Esophagus squamous epithelium (tissue), 4 donors: ENCODE data around the gene BRDT.

ENCODE experiments used
- CTCF ChIP-seq, 6 experiments: fragments of 450-650 bp in 4 of 6; fragments of 200-600 bp in 2 of 6; sonication (generic) in 2 of 6; IDR thresholded peaks; one replicate each; pipeline ENCODE4 v1.5.1; 2016 to 2019; ENCODE audit warnings: antibody characterized with exemption in 6 of 6, mild to moderate bottlenecking in 4 of 6, moderate library complexity in 4 of 6
- POLR2A ChIP-seq, 4 donors: fragments of 450-650 bp; IDR thresholded peaks; one replicate each; pipeline ENCODE4 v1.6.1; 2017; ENCODE audit warnings: antibody characterized with exemption in 4 of 4, mild to moderate bottlenecking in 4 of 4, moderate library complexity in 3 of 4

- TF ChIP-seq POLR2A (IDR thresholded peaks at IDR 0.05) (no peak), CTCF (IDR thresholded peaks at IDR 0.05) (no peak)
Observed at GRCh38 chr1:92045766-92046495, 96.7 kb downstream of the BRDT start.
